Smooth muscle cell of the brain vasculature (primary cell): ENCODE data around the gene APOC3.

Experiments
- DNase-seq: peaks from one replicate; pipeline ENCODE4 v3.0.0-alpha.2; 2012; ENCODE audit warnings: low read depth, low spot score

APOC3 gene

DNA sequence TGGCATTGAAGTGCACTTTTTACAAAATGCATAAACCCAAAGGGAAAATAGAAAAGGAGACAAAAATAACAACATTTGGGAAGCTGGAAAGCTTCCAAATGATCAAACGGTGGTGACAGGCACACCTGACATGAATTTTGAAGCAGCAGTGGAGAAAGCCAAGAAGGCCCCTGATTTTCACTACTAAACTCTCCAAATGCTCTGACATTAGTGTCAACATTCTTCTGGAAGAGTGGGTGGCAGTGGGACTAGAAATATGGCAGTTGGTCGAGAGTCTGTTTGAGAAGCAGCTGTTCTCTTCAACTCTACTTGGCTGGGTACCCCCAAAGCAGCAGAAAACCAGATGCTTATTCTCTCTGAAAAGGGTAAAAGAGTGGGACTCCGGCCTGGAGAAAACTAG lies 25.7 kb upstream of the APOC3 start:
- no peak for DNase-seq

DNA sequence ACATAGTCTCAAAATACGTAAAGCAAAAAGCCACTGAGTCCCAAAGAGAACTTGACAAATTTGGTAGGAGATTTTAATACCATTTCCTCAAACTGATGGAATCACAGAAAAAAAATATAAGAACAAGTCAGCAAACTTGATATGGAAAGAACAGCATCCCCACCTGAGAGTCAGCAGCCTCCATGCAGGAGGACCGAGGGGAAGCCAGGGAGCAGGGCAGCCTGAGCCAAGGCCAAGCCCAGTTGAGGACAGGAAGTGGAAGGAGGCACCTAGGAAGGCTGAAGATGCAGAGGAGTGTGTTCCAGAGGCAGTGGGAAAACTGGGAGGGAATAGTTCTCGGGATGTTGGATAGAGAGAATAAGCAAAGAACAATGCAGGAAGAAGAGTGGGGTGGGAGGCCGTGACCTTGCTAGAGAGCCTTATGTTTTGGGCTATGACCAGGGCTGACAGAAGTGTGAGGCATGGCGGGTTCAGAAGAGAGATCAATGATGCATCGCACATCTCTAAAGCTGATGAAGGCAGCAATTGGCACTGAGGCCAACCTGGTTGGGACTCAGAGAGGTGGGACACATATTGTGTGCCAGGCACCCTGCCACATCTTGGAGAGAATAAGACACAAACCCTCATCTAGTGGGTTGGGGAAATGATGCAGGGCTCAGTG lies 22.0 kb upstream of the APOC3 start:
- no peak for DNase-seq

DNA sequence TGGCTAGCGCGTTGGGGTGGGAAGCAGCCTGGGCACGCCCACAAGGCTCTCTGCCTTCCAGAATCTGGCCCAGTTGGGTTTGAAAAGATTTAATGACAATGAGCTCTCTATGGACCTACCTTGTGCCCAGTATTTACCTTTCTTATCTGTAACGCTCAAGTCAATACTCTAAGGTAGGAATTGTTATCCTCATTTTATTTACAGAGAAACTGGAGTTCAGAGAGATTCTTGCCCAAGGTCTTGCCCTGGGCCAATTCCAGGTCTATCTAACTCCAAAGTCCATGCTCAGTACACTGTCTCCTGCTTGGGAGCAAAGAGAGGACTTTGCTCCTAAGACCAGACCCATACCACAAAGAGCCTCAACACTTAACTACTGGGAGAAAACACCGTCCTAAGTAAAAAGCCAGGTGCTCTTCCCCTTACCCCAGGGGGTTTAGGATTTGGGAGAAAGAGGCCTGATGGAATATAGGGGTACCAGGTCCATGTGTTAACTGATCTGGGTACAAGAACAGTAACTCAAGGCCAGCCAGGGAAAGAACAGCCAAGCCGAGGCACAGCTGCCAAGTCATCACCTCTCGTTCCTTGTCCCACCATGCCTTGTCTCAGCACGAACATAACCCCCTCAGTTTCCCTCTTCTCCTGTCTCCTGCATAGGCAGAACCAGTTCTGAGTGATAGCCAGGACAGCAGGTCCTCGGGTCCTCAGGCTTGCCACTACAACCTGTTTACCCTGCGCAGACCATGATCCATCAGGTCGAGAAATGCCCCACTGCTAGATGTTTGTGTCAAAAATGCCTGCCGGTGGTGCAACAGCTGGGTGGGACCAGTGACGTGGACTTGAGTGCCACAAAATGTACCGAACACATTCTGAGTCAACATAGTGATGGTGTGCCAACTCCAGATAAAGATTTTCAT lies 21.2 kb upstream of the APOC3 start:
- DNase-seq, result no peak

DNA sequence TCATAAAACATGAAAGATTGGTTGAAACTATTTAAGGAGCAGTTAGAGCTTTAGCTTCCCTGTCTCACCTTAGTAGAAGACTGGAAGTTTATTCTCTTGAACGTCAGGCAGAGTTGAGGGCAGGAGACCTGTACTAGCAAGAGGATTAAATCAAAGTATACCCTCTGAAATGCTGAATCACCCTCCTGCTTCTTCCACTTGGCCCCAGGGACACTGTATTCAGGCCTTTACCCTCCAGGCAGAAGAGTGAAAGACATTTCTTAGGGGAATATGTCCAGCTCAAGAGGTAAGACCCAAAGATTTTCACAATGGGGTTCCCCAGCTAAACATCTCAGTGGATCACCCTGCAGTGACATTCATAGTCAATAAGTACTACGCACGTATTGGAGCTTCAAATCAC lies 18.5 kb upstream of the APOC3 start:
- DNase-seq, result no peak

DNA sequence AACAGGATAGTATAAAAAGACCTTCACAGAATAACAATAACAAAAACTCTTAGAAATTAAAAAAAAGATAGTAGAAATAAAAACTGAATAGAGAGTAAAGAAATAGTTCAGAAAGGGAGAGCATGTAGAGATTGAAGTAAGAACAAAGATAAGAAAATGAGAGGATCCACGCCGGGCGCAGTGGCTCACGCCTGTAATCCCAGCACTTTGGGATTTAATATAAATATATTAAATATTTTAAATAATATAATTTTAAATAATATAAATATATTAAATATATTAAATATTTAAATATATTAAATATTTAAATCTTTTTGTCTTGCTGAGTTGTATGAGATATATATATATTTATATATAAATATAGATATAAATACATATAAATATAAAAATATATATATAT lies 17.6 kb upstream of the APOC3 start:
- no peak for DNase-seq

DNA sequence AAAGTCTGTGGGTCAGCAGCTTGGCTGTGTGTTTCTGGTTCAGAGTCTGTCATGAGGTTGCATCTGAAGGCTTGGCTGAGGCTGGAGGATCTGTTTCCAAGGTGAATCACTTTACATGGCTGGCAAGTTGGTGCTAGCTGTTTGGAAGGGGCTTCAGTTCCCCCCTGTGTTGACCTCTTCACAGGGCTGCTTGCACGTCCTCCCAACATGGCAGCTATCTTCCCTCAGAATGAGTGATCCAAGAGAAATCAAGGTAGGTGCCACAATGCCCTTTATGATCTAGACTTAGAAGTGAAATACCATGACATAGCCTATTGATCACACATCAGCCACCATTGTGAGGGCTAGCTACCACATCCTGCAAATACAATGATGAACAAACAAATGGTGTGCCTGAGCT lies 16.5 kb upstream of the APOC3 start:
- no peak for DNase-seq

DNA sequence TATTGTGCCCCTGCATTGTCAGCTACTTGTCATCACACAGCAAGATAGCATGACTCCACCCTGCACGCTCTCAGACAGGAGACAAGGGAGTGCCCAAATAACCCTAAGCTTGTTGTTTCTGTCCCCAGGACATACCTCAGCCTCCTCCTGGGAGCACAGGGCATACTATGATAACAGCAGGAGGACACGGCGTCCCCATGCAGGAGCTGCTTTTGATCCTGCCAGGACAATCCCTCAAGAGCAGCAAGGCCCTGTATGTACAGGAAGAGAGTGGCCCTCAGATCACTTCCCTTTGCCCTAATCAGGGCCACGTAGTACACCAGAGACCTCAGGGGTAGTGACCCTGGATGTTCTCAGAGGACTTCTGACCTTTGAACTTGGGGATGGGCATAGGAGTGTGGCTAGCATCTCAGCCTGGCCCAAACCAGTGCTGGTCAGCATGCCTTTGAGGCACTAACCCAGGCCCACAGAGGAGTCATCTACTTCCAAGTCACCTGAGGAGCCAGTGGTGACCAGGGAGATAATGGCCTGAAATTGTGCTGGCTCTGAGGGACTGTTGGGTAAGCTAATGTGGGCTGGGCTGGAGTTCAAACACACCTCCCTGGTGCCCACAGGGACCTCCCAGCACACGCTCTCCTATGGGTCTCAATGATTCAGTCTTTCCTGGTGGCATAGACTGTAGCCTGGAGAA lies 15.8 kb upstream of the APOC3 start:
- DNase-seq, result no peak

DNA sequence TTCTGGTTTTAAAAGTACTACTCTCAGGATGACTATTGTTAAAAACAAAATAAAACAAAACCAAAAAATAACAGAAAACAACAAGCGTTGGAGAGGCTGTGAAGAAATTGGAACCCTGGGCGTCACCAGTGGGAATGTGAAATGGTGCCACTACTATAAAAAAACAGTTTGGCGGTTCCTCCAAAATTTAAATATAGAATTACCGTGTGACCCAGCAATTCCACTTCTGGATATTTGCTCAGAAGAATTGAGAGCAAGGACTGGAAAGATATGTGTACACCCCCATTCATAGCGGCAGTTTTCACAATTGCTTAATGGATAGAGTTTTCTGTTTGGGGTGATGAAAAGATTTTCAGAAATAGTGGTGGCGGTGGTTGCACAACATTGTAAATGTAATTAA lies 15.2 kb upstream of the APOC3 start:
- DNase-seq, result no peak

DNA sequence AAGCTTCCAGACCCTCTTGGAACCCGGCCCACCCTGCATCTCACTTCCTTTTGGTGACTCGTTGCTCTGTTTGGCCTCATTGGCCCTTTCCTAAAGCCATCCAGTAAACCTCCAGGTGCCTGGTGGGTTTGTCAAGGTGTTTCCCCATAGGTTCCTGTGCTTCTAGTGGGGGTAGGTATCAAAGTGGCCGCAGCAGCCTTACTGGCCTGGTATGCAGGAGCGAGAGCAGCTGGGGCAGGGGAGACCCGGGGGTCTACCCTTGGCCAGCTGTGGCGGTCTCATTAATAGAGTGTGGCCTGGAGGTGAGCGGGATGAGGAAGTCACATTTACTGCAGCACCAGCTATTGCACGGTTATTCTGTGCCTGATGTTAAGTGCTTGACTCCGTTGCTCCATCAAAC lies 10.7 kb upstream of the APOC3 start:
- no peak for DNase-seq

DNA sequence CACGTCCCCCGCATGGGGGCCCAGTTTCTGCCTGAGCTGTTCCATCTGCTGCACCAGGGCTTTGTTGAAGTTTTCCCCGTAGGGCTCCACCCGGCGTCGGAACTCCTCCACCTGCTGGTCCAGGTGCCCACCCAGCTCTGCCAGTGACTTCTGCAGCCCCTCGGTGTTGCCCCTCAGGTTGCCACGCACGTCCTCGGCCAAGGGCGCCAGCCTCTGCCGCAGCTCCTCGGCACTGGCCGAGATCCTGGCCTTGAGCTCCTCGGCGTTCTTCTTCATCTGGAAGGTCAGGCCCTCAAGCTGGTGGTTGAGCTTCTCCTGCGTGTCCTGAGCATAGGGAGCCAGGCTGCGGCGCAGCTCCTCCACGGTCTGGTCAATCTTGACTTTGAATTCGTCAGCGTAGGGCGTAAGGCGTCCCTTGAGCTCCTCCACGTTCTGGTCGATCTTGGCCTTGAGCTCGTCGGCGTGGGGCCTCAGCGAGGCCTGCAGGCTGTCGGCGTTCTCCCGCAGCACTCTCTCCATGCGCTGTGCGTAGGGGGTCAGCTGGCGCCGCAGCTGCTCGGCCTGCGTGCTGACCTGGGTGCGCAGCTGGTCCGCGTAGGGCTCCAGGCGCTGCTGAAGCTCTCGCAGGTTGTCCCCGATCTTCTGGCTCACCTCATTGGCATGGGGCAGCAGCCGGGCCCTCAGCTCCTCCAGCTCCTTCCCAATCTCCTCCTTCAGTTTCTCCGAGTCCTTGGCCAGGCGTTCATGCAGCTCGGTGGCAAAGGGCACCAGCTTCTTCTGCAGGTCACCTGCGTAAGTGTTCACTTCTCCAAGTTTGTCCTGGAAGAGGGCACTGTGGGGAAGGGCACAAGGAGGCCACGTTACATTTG lies 8.4 kb upstream of the APOC3 start:
- no peak for DNase-seq

DNA sequence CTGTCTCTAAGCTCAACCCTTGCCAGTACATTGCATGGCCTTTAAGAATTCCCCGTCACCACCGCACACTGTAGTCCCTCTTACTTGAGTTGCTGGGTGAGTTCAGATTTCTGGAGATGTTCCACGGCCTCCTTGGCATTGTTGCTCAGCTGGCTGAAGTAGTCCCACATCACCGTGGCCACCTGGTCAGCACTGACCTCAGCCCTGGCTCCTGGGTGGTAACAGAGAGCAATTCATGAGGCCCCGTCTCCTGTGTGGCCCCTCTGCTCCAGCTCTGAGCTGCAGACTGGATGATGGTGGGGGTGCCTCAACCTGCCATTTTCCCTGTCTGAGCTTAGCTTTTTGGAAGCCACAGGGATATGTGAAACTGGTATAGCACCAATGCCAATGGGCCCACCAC lies 7.1 kb upstream of the APOC3 start:
- no peak for DNase-seq

DNA sequence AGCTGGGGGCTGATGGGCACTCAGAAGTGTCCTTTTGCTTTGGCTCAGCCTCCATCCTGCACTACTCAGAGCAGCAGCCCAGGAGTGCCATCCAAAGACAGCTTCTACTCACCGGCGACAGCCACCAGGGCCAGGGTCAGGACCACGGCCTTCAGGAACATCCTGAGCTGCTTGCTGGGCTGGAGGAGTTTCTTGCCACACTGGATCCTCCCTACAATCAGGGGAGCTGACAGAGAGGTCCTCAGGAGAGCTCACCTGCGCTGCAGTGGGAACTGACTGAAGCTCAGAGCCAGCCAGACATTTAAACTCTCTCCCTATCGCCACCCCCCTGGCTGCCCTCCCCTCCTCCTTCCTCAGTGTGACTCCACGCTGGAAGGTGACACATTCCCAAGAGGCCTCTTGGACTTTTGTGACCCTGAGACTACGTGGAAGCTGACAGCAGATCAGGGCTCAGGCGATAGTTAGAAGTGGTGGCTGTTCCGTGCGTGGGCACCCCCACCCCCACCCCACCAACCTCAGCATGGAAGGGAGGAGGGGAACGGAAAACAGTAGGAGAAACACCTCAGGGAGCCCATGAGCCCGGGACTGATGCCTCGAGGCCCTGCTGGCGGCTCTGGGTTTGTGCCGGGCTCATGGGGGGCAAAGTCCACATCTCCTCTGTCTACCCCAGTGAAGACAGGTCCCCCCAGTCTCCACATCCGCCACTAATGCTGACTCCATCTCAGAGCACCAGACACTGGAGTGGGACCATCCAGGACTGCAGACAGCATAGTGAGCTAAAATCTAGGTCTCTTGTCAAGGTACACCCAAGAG lies 6.5 kb upstream of the APOC3 start, which contains the start of gene APOA4:
Gene APOA4 (minus strand): TSS at position 274 of the 813 bp plus-strand sequence. CDS start 113 bp downstream, at position 161.
- no peak for DNase-seq

DNA sequence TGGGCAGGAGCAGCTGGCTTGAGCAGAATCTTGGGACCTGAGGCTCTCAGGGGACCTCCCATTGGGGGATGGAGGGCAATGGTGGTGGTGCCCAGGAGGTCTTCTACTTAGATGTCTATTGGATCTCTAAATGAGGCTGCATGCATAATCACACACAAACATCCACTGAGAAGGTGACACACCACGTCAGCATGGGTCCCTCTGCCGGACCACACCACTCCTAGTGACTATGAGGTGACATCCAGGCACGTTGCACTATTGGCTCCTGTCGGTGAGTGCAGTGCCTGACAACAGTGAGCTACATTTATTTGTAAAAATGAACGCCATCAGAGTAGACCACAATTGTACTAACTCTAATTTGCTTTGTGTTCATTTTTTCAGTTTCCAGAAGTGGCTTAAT lies 4.3 kb upstream of the APOC3 start:
- DNase-seq, result no peak

DNA sequence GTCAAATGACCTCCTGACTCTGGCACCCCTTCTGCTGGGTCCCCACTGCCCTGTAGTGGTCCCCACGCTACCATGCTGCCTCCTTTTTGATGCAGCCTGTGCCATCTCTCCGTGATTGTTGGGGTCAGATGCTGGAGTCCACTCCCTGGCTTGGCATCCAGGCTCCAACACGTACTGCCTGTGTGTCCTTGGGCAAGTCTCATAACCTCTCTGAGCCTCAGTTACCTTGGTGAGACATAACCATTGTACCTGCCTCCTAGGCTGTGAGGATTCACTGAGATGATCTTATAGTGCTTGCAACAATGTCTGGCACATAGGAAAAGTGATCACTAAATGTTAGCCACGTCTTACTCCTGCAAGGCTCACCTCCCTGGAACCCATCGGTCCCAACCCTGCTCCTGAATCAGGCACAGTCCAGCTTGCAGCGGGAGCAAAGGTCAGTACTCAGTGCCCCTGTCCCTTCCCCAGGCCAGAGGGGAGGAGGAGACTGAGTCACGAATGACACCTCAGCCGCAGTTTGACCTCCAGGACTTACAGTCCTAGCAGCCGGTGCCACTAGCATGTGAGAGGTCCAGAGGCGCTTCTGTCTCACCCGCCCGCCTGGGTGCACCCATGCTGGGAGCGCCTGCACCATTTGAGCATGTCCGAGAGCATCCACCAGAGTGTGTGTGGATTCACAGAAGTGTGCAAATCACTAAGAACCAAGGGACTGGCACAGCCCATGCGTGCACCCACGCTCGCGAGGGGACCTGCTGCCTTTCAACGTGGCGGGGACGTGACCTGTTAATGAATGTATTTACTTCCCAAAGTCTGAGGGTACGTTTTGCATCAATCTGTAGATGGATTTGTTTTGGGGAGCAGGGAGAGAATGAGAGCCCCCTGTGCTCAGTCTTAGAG lies 3.6 kb upstream of the APOC3 start:
- no peak for DNase-seq

DNA sequence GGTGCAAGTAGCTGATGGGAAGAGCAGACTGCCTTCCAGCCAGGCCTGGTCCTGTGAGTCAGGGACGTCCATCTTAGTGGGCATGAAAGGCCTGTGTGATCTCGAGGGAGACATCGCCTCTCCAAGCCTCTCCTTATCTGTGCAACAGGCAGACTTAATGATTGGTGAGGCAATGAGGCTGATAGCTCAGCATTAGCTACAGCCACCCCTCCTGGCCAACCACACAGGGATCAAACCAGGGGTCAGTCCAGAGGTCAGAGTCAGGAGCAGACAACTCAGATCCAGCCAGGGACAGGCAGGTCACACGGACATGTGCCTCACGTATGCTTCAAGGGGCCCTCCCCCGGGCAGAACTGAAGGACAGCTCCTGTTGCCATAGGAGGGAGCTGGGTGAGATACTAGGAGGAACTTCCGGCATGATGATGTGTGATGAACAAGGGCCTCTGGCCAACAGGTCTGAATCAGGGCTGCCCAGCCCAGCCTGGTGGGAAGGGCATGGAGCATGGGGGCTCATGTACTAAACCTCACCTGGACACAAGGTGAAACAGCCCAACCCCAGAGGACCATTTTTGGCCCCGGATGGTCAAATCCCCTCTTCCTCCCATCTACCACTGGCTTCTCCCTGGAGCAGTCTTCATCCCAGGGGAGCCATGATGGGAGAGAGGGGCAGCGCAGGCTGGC lies 2.8 kb upstream of the APOC3 start:
- no peak for DNase-seq

DNA sequence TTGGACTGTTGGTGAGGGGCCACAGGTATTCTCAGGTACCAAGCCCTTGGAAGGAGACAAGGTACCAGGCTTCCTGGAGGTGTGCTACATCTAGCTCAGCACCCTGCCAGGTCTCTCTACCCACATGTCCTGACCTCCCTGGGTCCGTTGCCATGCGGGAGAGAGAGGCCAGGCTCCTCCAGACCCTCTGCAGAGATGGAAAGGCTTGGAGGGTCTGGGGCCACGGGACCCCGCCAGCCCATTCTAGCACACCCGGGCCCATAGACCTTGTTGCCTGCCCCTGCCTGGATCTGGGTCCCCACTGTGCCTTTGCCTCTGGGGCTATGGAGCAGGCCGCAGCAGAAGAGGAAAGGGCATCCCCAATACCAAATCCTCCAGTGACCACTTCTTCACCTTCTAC lies 2.2 kb upstream of the APOC3 start:
- no peak for DNase-seq

DNA sequence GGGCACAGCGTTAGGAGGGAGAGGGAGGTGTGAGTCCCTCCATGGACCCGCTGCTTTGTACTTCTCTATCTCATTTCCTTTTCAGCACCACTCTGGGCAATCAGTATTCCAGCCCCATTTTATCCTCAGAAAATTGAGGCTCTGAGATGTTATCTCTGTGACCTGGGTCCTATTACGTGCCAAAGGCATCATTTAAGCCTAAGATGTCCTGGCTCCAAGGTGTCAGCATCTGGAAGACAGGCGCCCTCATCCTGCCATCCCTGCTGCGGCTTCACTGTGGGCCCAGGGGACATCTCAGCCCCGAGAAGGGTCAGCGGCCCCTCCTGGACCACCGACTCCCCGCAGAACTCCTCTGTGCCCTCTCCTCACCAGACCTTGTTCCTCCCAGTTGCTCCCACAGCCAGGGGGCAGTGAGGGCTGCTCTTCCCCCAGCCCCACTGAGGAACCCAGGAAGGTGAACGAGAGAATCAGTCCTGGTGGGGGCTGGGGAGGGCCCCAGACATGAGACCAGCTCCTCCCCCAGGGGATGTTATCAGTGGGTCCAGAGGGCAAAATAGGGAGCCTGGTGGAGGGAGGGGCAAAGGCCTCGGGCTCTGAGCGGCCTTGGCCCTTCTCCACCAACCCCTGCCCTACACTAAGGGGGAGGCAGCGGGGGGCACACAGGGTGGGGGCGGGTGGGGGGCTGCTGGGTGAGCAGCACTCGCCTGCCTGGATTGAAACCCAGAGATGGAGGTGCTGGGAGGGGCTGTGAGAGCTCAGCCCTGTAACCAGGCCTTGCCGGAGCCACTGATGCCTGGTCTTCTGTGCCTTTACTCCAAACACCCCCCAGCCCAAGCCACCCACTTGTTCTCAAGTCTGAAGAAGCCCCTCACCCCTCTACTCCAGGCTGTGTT lies 829 bp upstream of the APOC3 start:
- DNase-seq, result no peak
